GM18508 (cell line): Measurements from ENCODE around the gene MEGF11.

ENCODE experiments used
- ATAC-seq: cut with Tn5 transposase; IDR thresholded peaks from one replicate; pipeline ENCODE4 v1.9.1; 2021; ENCODE audit warnings: moderate number of reproducible peaks; ENCODE audit not compliant: insufficient read depth, unreplicated experiment

MEGF11 gene

DNA sequence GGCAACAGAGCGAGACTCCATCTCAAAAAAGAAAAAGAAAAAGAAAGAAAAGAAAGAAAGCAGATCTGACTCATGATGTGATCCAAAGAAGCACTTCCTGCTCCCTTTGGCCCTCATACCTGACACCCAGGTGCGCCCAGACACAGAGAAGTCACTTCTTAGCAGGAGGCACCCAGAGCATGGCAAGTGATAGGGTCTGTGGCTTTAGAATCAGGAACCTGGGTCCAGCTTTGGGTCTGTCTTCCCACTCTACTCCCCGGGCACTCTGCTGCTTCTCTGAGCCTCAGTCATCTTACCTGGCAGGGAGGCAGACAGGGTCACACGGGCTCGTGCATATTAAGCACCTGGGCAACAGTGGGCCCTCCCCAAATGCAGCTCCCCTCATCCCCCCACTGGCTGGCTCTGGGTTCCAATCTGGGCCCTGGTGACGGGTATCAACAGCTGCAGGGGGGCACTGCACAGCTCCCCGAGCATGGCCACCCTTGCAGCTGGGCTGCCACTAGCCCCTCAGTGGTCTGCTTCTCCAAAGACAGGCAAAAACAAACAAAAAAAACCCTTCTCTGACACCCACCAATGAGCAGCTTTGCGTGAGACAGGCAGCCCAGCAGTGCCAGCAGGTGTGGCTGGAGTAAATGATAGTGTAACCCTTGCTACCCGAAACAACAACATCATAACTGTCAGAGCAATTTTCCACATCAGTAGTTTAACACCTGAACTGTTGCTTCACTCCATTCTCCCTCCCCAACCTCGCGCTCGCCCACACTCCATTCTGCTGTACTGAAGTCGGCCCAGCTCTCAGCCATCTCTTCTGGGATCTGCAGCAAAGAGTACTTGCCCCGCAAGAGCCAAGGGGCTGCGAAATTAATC is 99.8 kb downstream of the MEGF11 start:
- ATAC-seq, result no peak

DNA sequence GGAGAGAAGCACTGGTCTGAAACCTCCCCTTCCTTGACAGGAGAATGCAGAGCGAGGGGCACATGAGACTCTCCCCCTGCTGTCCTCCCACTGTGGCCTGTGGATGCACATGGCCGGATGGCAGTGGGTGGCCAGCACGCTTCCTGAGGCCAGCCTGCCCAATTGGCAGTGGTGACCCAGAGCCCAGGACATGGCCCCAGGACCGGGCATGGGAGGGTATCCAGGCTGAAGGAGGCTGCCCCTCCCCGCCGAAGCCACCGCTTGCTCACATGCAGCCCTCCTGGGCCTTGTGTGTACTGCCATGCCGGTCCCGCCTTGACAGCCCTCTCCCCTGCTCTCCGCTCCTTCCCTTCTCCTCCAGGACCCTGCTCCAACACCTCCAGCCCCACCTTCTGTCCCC is 100.9 kb downstream of the MEGF11 start:
- ATAC-seq, result no peak

DNA sequence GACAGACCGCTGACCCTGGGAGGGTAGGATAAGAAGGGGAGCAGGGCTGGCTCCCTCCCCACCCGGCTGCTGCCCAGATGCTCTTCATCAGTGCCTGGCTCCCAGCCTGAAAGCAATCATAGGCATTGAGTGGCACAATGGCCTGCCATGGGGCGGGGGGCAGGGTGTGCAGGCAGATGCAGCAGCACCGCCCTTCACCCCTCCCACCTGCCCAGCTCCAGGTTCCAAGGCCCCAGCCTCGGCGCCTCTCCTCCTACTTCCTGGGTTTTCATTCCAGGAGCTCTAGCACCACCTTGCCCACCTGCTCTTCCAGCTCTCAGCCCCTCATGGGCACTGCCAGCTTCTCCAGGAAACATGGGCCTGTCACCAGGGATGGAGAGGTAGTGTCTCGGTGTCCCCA is 101.7 kb downstream of the MEGF11 start:
- ATAC-seq, result no peak

DNA sequence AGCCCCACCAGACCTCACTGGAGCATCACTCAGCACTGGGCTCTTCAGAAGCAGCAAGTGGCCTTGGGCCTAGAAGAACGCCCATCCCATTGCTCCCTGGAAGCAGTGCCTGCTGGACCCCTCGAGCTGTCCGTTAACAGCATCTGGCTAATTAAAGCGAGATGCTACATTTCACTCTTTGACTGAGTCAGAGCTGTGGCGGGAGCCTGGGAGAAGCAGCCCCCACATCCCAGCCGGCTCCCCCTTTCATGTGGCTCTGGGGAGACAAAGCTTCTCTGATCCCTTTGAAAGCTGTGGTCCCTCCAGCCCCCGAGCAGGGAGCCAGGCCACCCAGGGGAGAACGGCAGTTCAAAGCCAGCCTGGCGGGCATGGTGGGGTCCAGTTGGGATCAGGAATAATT is 103.7 kb downstream of the MEGF11 start:
- ATAC-seq, result no peak

DNA sequence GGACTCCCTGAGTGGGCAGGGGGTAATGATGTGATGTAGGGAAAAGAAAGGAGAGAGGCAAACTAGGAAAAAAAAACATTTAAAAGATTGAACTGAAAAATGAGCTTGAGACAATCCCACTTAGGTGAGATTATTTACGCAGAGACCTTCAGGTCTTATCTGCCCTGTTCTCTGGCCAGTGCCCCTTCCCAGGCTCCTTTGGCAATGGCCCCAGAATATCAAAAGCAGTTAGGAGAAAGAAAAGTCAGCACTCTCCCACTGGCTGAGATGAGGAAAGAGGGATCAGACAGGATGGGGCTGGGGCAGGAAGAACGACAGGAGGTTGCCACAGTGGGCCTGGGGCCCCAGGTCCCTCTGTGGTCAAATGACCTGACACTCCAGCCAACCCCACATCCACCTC is 105.4 kb downstream of the MEGF11 start:
- no peak for ATAC-seq

DNA sequence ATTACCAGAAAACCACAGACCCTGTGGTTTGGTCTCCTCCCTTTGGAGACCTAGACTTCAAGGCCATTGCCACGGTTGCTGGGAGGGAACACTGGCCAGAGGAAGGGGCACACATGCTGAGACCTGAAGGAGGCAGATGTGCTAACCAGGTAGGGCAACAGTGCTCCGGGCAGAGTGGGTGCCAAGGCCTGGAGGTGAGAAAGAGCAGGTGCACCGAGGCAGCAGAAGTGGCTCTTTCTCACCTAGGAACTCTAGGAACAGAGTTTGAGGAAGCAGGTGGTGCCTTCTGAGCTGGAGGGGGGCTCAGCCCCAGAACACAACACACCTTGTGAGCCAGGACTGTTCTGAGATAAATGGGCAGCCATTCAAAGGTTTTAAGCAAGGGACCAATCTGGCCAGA is 106.1 kb downstream of the MEGF11 start:
- ATAC-seq, result no peak

DNA sequence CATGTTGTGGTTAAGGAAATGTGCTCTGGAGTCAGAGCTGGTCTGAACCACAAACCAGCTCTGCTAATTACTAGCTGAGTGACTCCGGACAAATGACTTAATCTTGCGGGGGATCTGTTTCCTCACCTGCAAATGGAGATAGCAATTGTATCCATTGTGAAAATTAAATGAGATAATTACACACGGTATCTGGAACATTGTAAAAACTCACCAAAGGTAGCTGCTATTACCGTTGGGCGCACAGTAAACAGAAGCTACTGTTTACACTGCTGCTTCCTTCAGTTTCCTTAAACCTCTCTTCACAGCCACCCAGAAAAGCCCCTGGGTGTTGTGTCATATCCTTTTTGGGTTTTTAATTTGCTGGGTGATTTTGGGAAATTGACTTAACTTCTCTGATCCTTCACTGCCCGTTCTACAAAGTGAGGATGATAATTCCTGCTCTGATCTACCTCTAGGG is 107.8 kb downstream of the MEGF11 start:
- no peak for ATAC-seq

DNA sequence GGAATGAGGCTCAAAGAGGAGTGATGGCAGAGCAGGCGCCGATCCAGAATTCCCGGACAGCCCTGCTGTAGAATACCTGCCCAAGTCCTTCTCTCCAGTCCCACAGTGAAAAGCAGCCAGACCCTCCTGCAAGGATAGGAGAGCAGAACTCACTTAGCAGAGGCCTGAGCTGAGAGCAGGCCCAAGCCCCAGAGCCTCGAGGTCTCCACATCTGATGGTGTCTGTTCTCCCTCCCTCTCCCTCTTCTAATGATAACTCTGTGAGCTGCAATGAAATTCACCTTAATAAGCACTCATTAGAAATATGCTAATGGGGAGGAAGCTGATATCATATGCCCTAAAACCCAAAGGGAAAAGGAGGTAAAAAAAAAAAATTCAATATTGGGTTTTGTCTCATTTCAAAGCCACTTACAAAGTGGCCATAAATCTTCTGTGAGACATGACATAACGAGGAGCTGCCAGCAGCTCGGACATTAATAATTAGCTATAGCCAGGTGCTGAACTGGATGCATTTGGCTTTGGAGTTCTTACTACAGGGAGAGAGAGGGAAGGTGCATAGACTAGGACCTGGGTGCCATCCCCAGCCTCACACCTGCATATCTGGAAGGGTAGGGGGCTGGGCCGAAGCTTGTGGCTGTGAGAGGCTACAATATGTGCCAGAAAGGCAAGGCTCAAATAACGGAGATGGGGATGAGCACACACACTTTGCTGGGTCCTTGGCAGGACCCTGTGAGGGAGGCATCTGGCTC is 108.4 kb downstream of the MEGF11 start:
- ATAC-seq, result no peak

DNA sequence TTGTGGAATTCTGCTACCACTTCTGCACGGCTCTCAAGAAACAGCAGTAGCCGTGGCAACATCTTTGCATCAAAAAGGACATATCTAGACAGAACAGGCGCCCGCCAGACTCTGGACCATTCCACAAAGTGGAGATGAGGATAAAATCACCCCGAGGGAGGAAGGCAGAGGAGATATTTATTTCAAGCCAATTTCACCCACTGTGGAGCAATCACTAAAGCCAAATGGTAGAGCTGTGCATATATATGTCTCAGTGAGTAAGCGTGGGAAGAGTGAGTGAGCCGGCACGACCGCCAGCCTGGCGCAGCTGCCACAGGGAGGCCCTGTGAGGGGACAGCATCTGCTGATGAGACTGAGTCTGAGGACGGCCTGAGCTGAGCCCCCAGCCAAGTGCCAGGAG is 111.3 kb downstream of the MEGF11 start:
- no peak for ATAC-seq

DNA sequence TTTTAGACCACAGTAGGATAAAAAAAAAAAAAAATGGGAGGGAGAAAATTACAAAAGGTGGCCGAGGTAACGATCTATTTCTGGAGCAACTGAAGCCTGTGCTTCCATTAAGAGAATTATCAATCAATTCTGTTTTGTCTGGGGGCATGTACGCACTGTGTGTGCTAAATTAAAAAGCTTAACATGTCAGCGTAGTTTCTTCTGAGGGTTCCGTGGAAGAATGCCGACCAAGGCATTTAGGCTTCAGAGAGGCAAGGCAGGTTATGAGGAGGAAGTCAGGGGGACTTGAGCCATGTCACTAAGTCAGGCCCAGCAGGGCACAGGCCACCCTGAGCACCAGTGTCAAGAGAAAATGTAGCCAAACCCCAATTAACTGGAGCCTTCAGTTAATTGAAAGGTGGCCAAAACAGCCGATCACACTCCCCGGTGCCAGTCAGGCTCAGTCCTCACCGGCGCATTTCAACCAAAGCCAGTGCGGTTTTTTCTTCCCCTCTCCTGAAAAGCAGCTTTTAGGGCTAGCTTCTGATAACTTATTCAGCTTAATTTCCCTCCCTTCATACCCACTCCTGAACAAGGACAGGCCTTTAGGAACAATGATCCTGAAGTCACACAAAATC is 113.9 kb downstream of the MEGF11 start:
- no peak for ATAC-seq

DNA sequence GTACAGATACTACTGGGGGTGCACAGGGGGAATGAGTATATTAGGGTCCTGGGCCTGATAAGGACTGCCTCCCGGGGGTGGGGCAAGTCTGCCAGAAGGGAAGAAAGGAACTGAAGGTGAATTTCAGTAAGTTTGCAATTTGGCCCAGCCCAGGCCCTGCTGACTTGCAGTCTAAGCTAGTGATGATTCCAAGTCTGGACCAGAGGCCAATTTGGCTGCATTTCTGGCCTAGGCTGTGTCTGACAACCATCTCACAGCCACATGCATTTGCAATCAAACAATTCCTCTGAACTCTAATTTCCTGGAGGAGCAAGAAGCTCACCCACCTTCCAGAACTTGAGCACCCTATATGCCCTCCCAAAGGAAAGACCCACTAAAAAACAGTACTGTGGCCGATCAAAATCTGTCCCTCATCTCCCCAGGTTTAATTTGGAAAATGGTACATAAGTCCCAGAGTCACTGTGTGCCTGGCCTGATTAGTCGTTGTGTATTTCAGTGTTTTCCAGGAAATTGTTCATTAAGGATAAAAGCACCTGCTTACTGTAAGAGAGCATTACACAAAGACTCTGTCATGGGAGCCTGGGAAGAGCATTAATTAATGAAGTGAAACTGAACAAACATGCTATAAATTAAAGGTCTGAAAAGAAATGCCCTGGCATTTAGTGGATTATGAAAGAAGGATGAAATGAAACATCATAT is 114.5 kb downstream of the MEGF11 start:
- no peak for ATAC-seq

DNA sequence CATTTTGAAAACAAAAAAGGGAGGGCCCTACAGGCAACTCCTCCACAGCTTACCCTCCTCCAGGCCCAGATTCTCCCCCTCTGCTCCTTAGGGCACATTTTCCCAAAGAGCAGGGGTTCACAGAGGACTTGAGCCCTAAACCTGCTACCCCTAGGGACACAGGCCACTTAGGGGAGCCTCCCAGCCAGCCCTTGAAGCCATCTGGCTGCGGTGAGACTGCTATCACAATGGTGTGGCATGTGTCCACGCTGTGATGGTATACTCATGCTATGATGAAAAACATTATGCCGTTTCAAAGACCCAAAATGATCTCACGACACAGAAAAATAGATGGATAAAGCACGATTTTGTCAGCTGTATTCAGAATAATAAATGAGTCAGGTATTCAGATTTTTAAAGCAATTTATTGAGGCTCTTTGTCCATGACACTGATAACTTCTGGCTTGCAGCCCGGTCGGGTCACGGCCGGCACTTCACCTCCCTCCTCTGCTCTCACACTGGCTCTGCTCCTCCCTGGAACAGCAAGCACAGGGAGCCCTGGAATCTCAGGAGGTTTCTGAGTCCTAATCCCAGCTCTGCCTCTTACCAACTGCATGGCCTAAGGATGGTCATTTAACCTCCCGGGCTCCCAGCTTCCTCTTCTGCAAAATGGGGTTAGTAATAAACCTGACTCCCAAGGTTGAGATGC is 115.3 kb downstream of the MEGF11 start:
- ATAC-seq, result no peak

DNA sequence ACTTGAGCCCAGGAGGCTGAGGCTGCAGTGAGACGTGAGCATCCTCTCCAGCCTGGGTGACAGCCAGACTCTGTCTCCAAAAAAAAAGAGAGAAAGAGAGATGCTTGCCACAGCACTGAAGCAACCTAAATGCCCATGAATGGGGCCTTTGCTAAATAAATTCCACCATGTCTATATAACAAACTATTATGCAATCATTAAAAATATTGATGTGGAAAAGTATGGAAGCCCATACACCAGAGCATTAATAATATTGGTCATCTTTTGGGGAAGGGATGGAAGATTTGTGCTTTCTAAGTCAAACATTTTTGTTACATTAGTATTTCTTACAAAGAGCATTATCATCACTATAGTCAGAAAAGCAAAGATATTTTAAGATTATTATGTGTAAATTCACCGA is 116.6 kb downstream of the MEGF11 start:
- ATAC-seq, result no peak

DNA sequence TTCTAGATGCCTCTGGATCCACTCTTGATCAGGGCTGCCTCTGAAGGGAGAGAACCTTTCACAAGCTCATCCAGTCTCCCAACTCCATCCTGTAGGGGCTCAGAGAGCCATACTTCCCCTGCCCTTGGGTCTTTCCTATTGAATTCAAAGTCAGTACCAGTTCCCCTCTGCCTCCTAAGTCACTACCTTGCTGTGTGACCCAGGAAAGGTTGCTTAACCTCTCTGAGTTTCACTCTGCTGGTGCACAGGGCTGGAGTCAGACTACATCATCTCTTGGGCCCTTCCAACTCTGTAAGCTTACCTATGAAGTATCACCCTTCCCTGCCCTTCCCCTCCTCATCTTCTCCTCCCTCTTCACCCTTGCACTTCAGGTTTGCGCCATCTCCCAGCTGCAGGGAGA is 117.9 kb downstream of the MEGF11 start:
- no peak for ATAC-seq

DNA sequence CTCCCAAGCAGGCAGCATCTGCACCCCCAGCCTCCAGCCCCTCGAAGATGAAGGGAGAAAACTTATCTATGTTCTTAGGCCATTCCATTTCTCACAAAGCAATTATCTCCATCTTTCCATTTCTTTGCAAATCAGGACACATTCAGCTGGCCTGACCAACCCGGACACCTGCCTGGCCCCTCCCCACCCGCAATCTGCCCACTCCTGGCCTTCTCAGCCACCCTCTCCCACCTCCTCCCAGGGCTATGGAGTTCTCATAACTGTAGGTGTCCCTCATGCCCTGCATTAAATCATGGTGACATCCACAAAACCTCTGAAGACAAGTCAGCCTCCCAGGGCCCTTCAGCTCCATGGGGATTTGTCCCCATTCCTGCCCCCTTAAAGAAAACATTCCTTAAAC is 119.3 kb downstream of the MEGF11 start:
- ATAC-seq, result no peak

DNA sequence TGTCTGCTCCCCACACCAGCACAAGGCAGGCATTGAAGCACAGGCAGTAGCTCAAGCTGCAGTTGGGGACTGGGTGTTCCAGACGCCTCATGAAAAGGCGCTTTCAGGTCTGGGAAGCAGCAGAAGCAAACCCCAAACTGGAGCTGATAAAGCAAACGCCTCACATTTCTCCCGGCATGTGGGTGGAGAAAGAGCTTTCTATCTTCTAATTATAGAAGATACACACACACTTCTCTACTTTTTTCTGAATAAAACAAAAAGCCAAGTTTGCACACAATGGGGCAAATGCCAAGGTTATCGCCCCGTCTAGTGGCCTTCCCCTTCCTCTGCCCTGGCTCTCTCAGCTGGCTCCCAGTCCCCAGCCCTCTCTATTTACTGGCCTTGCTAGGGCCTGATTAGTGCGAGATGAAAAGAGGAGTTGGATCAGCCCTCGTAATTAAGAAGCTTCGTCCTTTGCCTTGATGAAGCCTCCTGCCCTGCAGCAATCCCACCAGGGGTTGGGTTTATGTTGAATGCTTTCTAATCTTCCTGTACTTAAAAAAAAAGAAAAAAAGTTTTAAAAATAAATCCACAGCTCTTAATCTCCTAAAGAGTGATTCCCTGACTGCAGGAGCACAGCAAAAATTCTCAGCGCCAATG is 120.2 kb downstream of the MEGF11 start:
- no peak for ATAC-seq

DNA sequence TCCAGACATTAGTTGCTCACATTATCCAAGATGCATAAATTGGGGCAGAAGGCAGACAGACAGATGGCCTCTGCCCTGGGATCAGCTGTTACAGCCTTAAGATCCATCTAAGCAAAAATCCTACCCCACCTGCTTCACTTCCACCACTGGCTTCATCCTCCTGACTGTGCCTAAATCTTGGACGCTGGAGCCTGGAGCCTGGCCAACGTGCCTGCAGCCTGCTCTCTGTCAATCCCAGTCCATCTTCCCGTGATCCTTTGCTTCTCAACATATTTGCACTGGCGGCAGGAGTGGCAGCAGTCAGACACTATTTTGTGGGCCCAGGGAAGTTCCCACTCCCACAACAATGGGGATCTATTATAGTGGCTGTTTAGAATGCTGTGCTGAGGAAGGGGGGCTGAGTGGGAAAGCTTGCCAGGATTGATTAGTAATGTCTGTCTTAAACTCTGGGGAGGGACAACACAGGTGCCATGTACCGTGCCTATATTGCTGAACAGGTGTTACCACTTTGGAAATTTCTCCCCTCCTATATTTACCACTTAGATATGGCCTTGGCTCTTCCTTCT is 121.2 kb downstream of the MEGF11 start:
- no peak for ATAC-seq

DNA sequence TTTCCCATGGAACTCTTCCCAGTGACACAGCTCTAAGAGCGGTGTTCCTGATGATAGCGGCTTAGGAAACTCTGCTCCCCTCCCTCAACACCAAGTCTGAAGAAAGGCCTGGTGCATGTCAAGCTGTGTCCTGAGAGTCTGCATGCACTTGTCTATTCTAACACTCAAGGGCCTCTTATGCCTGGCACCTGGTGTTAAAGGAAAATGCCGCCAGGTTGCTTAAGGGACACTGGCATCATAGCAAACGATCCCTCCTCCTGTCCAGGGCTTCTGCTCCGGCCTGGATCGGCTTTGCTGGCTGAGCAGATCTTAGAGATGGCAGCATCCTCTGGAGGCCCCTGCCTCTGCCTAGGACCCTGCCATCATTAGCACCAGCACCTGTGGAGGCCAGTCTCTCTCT is 121.7 kb downstream of the MEGF11 start:
- no peak for ATAC-seq

DNA sequence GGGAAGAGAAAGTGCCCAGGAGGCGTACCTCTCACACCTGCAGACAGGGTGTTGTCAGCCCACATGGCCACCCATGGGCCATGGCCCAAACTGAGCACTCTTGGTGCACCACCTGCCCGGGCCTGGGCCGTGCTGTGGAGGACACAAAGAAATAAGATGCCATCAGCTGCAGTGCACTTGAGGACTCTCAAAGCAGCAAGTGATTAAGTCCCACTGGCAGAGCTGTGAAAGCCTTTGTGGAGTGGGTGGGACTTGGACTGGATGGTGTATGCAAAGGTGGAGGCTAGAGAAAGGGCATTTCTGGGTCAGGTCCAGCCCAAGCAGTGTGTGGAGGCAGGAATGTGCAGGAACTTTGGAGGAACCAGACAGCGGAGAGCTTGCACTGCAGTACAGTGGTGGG is 122.3 kb downstream of the MEGF11 start:
- ATAC-seq, result no peak
